GM23338 (cell line): ENCODE results near the gene KCNJ4. TPM values are rescaled to one million over a fixed set of nuclear protein-coding genes. Genes with fewer than 3 reads are reported as not detected.

Source experiments
- ATAC-seq: fragments of 200-7000 bp; cut with Tn5 transposase; 3 replicates; pipeline ENCODE4 v1.9.1; 2020
- DNase-seq: peaks from one replicate; pipeline ENCODE4 v3.0.0-alpha.2; 2015; ENCODE audit warnings: low spot score
- H2AFZ ChIP-seq: fragments of 200-600 bp; sonication (generic); 2 replicates; pipeline ENCODE4 v1.8.0; 2016; ENCODE audit warnings: antibody characterized with exemption, mild to moderate bottlenecking, moderate library complexity
- H3F3A ChIP-seq: fragments of 200-600 bp; sonication (generic); replicated peaks from 2 replicates; pipeline ENCODE4 v1.8.0; 2017; ENCODE audit warnings: antibody characterized with exemption, mixed run types, low read depth
- H3K27ac ChIP-seq: fragments of 200-600 bp; sonication (generic); 2 replicates; pipeline ENCODE4 v1.6.1; 2016; ENCODE audit warnings: low read depth
- H3K27me3 ChIP-seq: fragments of 200-600 bp; sonication (generic); 2 replicates; pipeline ENCODE4 v1.8.0; 2016; ENCODE audit warnings: mild to moderate bottlenecking, mixed run types, moderate library complexity; ENCODE audit not compliant: insufficient read depth
- H3K36me3 ChIP-seq: fragments of 200-600 bp; sonication (generic); 2 replicates; pipeline ENCODE4 v1.8.0; 2016; ENCODE audit warnings: mild to moderate bottlenecking; ENCODE audit not compliant: insufficient read depth
- H3K4me1 ChIP-seq: fragments of 200-600 bp; sonication (generic); 2 replicates; pipeline ENCODE4 v1.8.0; 2016; ENCODE audit warnings: mild to moderate bottlenecking, moderate library complexity; ENCODE audit not compliant: insufficient read depth
- H3K4me2 ChIP-seq: fragments of 200-600 bp; sonication (generic); 2 replicates; pipeline ENCODE4 v1.7.1; 2017; ENCODE audit warnings: mixed run types
- H3K4me3 ChIP-seq: fragments of 200-600 bp; sonication (generic); 2 replicates; pipeline ENCODE4 v1.6.1; 2016; ENCODE audit warnings: mixed run types
- H3K79me2 ChIP-seq: fragments of 200-600 bp; sonication (generic); replicated peaks from 2 replicates; pipeline ENCODE4 v1.8.0; 2017; ENCODE audit warnings: mild to moderate bottlenecking; ENCODE audit not compliant: insufficient read depth
- H3K9me2 ChIP-seq: fragments of 200-600 bp; sonication (generic); 2 replicates; pipeline ENCODE4 v1.8.0; 2017; ENCODE audit not compliant: insufficient read depth
- H4K20me1 ChIP-seq: fragments of 200-600 bp; sonication (generic); replicated peaks from 2 replicates; pipeline ENCODE4 v1.8.0; 2017; ENCODE audit warnings: mild to moderate bottlenecking; ENCODE audit not compliant: insufficient read depth
- H3K27ac Mint-ChIP-seq: 2 replicates; pipeline ENCODE4 v1.8.0; 2020; ENCODE audit warnings: inconsistent platforms, mild to moderate bottlenecking, moderate library complexity, mixed read lengths
- H3K27me3 Mint-ChIP-seq: 3 replicates; pipeline ENCODE4 v1.8.0; 2022; ENCODE audit warnings: low read depth, mild to moderate bottlenecking, moderate library complexity, mixed read lengths, inconsistent platforms; ENCODE audit not compliant: insufficient read depth, poor library complexity
- H3K36me3 Mint-ChIP-seq: 3 replicates; pipeline ENCODE4 v1.8.0; 2021; ENCODE audit warnings: low read depth, mild to moderate bottlenecking, inconsistent platforms, moderate library complexity, mixed read lengths
- H3K4me1 Mint-ChIP-seq: 3 replicates; pipeline ENCODE4 v1.8.0; 2020; ENCODE audit warnings: mild to moderate bottlenecking, inconsistent platforms, mixed read lengths
- H3K4me3 Mint-ChIP-seq: 3 replicates; pipeline ENCODE4 v1.8.0; 2021; ENCODE audit warnings: moderate library complexity, mild to moderate bottlenecking, inconsistent platforms, mixed read lengths
- H3K9me3 Mint-ChIP-seq: 3 replicates; pipeline ENCODE4 v1.8.0; 2020; ENCODE audit warnings: moderate library complexity, mild to moderate bottlenecking, inconsistent platforms, mixed read lengths
- EZH2 ChIP-seq: fragments of 200-600 bp; sonication (generic); IDR thresholded peaks from one replicate; pipeline ENCODE4 v1.8.0; 2017; ENCODE audit warnings: antibody characterized with exemption, mild to moderate bottlenecking, low read depth; ENCODE audit not compliant: unreplicated experiment
- JUNB ChIP-seq: IDR thresholded peaks from one replicate; pipeline ENCODE4 v1.6.1; 2016; ENCODE audit warnings: antibody characterized with exemption; ENCODE audit not compliant: unreplicated experiment
- POLR2AphosphoS5 ChIP-seq: IDR thresholded peaks from 2 replicates; pipeline ENCODE4 v1.6.1; 2016; ENCODE audit warnings: antibody characterized with exemption, low read depth
- STAT1 ChIP-seq: IDR thresholded peaks from one replicate; pipeline ENCODE4 v1.6.1; 2016; ENCODE audit warnings: antibody characterized with exemption; ENCODE audit not compliant: unreplicated experiment
- polyA plus RNA-seq: library from polyadenylated mRNA; unstranded; fragments of >200 nt; fragmentation: Nextera tagmentation; extraction: Ambion mirVana; gene quantifications from 2 replicates; pipeline ENCODE4 v1.2.1, GENCODE V29; 2016
- total RNA-seq: library from RNA; depleted of rRNA; stranded (reverse); fragments of >200 nt; shearing (Covaris generic); gene quantifications from 2 replicates; pipeline ENCODE4 v1.2.3, GENCODE V29; 2014
- TF ChIP-seq, protein P1 (sequence below): IDR thresholded peaks from one replicate; pipeline ENCODE4 v1.6.1; 2018; ENCODE audit warnings: antibody characterized with exemption; ENCODE audit not compliant: unreplicated experiment
- TF ChIP-seq, protein P2 (sequence below), 2 experiments: fragments of 200-600 bp in 1 of 2; sonication (generic) in 1 of 2; conservative IDR thresholded peaks; 2 replicates each; pipeline versions ENCODE4 v1.5.1 to v1.6.1; 2016 to 2017; ENCODE audit warnings: antibody characterized with exemption in 2 of 2, low read depth in 2 of 2, mild to moderate bottlenecking in 2 of 2, moderate library complexity in 1 of 2

KCNJ4 gene
- total and polyA plus RNA-seq, 2 experiments from 2014 or later = 0.23 to 1.3 TPM

DNA sequence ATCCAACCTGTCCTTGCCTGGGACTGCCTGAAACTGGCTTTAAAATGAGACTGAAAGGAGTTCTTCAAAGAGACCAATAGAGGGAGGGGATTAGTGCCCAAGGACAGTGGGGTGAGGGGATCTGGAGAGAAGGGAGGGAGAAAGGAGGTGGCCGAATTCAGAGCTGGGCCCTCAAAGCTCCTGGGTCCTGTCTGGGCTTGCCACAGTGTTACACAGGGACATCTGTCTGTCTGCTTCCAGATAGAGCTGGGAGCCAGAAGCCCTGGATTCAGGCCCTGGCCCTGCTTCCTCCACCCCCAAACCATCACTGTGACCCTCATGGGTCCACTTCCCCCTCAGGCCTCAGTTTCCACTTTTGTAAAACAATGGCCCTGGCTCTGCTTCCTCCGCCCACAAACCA is 3.6 kb downstream of the KCNJ4 start (continued):
- TF ChIP-seq, protein P1, sequence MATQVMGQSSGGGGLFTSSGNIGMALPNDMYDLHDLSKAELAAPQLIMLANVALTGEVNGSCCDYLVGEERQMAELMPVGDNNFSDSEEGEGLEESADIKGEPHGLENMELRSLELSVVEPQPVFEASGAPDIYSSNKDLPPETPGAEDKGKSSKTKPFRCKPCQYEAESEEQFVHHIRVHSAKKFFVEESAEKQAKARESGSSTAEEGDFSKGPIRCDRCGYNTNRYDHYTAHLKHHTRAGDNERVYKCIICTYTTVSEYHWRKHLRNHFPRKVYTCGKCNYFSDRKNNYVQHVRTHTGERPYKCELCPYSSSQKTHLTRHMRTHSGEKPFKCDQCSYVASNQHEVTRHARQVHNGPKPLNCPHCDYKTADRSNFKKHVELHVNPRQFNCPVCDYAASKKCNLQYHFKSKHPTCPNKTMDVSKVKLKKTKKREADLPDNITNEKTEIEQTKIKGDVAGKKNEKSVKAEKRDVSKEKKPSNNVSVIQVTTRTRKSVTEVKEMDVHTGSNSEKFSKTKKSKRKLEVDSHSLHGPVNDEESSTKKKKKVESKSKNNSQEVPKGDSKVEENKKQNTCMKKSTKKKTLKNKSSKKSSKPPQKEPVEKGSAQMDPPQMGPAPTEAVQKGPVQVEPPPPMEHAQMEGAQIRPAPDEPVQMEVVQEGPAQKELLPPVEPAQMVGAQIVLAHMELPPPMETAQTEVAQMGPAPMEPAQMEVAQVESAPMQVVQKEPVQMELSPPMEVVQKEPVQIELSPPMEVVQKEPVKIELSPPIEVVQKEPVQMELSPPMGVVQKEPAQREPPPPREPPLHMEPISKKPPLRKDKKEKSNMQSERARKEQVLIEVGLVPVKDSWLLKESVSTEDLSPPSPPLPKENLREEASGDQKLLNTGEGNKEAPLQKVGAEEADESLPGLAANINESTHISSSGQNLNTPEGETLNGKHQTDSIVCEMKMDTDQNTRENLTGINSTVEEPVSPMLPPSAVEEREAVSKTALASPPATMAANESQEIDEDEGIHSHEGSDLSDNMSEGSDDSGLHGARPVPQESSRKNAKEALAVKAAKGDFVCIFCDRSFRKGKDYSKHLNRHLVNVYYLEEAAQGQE = no peak
- no peak for TF ChIP-seq JUNB

DNA sequence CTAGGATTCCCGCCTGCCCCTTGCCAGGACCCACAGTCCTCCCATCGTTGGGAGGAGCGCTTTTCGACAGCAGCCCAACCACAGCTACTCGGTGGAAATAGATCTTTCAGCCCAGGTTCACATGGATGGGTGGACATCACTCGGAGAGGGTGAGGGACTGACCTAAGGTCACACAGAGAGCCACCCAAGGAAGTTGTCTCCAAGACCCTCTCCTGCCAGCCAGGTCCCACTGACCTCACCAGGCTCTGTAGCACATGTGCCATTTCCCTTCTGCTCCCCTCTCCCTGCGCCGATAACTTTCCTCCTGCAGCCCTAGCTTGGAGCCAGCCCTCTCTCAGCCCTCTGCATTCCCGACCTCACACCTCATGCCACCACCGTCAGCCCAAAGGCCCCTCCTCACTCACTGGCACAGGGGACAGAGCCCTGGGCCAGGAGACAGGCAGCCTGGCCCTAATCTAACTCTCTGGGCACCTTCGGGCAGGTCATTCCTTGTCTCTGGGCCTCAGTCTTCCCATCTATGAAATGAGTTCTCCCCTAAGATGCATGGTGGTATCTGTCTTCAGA is 4.7 kb downstream of the KCNJ4 start:
- Mint-ChIP-seq H3K4me3 (no peak overlapping the region), H3K36me3 (no peaks in the 10 kb centered on the region), H3K9me3 (no peaks in the 10 kb centered on the region), H3K27me3 (peaks cover 40% of the 10 kb centered on the region), H3K27ac (peak overlapping the region; percentile 29; the same call in 1 of the 2 replicates), H3K4me1 (peaks cover 30% of the 10 kb centered on the region)
- no peaks in the 10 kb centered on the region for H3K36me3 ChIP-seq
- TF ChIP-seq STAT1 = no peak
- no peaks in the 10 kb centered on the region; the same call in 1 of the 2 replicates for H4K20me1 ChIP-seq
- H3K27ac ChIP-seq = no peak overlapping the region
- peaks cover 6% of the 10 kb centered on the region; the same call in 1 of the 2 replicates for H3F3A ChIP-seq
- DNase-seq = no peak
- H3K4me3 ChIP-seq = no peak overlapping the region
- peaks cover 8% of the 10 kb centered on the region; the same call in 1 of the 2 replicates for H3K4me1 ChIP-seq
- no peak overlapping the region for H2AFZ ChIP-seq
- no peaks in the 10 kb centered on the region for H3K79me2 ChIP-seq
- H3K27me3 ChIP-seq = peaks cover 30% of the 10 kb centered on the region
- no peaks in the 10 kb centered on the region for H3K9me2 ChIP-seq
- H3K4me2 ChIP-seq = no peak overlapping the region
- peak; percentile 9; the same call in 2 of the 3 replicates for ATAC-seq

DNA sequence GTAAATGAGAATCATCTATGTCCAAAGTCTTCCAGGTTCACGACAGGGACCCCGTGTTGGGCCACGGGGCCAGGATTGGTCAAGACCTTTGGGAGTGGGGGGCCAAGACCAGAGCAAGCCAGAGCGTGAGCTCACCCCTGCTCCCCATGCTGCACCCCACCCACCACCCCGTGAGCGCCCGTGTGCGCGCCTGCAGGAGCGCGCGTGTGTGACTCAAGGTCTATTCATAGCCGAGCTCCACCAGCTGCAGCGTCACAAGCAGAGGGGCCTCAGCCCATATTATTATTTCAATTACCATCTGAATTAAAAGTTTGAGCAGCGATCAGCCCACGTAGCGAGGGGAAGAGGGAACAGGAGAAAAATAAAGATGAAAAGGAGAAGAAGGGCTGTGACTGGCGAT is 5.2 kb downstream of the KCNJ4 start:
- Histone ChIP-seq H3K9me2 (no peaks in the 10 kb centered on the region), H4K20me1 (no peaks in the 10 kb centered on the region; the same call in 1 of the 2 replicates), H2AFZ (no peak overlapping the region), H3K4me3 (no peak overlapping the region), H3K4me1 (peaks cover 8% of the 10 kb centered on the region; the same call in 1 of the 2 replicates), H3K4me2 (no peak overlapping the region), H3F3A (peaks cover 6% of the 10 kb centered on the region; the same call in 1 of the 2 replicates), H3K79me2 (no peaks in the 10 kb centered on the region), H3K27me3 (peaks cover 29% of the 10 kb centered on the region), H3K36me3 (no peaks in the 10 kb centered on the region), H3K27ac (no peak overlapping the region)
- no peak overlapping the region for H3K4me3 Mint-ChIP-seq
- no peaks in the 10 kb centered on the region for H3K9me3 Mint-ChIP-seq
- no peak overlapping the region for H3K27ac Mint-ChIP-seq
- ATAC-seq (no peak), DNase-seq (no peak)
- peaks cover 40% of the 10 kb centered on the region for H3K27me3 Mint-ChIP-seq
- H3K4me1 Mint-ChIP-seq = peaks cover 30% of the 10 kb centered on the region
- no peaks in the 10 kb centered on the region for H3K36me3 Mint-ChIP-seq
- TF ChIP-seq EZH2 (no peak), POLR2AphosphoS5 (no peak)
- TF ChIP-seq, protein P2, sequence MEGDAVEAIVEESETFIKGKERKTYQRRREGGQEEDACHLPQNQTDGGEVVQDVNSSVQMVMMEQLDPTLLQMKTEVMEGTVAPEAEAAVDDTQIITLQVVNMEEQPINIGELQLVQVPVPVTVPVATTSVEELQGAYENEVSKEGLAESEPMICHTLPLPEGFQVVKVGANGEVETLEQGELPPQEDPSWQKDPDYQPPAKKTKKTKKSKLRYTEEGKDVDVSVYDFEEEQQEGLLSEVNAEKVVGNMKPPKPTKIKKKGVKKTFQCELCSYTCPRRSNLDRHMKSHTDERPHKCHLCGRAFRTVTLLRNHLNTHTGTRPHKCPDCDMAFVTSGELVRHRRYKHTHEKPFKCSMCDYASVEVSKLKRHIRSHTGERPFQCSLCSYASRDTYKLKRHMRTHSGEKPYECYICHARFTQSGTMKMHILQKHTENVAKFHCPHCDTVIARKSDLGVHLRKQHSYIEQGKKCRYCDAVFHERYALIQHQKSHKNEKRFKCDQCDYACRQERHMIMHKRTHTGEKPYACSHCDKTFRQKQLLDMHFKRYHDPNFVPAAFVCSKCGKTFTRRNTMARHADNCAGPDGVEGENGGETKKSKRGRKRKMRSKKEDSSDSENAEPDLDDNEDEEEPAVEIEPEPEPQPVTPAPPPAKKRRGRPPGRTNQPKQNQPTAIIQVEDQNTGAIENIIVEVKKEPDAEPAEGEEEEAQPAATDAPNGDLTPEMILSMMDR (conservative IDR thresholded peaks at IDR 0.05; ENCODE audit: low read depth in 2 of 2) = no peak
- TF ChIP-seq, protein P1 = no peak
